Right atrium auricular region (tissue), 2 donors: ENCODE measurements around the gene FAM124A. TPM values are rescaled to one million over a fixed set of nuclear protein-coding genes. Genes with fewer than 3 reads are reported as not detected.

ENCODE experiments used
- DNase-seq: peaks from one replicate; pipeline ENCODE4 v3.0.0-alpha.2; 2019; ENCODE audit warnings: low spot score
- H3K27ac ChIP-seq, 2 donors: fragments of 200-600 bp; sonication (generic); 1 replicate in 1 of 2; 2 replicates in 1 of 2; pipeline ENCODE4 v1.5.1; 2016 to 2019
- H3K27me3 ChIP-seq, 2 donors: fragments of 200-600 bp; sonication (generic); one replicate each; pipeline versions ENCODE4 v1.5.1 to v1.6.0; 2017 to 2019
- H3K36me3 ChIP-seq: fragments of 200-600 bp; sonication (generic); one replicate; pipeline ENCODE4 v1.5.1; 2016
- H3K4me1 ChIP-seq, 2 donors: fragments of 200-600 bp; sonication (generic); one replicate each; pipeline versions ENCODE4 v1.5.1 to v1.6.0; 2017 to 2019
- H3K4me3 ChIP-seq, 2 donors: fragments of 200-600 bp; sonication (generic); 1 replicate in 1 of 2; 2 replicates in 1 of 2; pipeline ENCODE4 v1.5.1; 2017 to 2019; ENCODE audit warnings: mild to moderate bottlenecking in 1 of 2, moderate library complexity in 1 of 2
- H3K9me3 ChIP-seq, 2 donors: fragments of 200-600 bp; sonication (generic); one replicate each; pipeline ENCODE4 v1.5.1; 2019
- total RNA-seq, 2 donors: library from RNA; depleted of rRNA; stranded (reverse); fragments of >200 nt; gene quantifications; one replicate each; pipeline ENCODE4 v1.1.0, GENCODE V29; 2016
- TF ChIP-seq, protein P1 (sequence below), 2 donors: fragments of 200-600 bp; sonication (generic); IDR thresholded peaks; one replicate each; pipeline ENCODE4 v1.5.1; 2019; ENCODE audit warnings: antibody characterized with exemption in 2 of 2

FAM124A gene
- total RNA-seq, 2 donors from 2014 or later: 8.0 to 8.6 TPM

DNA sequence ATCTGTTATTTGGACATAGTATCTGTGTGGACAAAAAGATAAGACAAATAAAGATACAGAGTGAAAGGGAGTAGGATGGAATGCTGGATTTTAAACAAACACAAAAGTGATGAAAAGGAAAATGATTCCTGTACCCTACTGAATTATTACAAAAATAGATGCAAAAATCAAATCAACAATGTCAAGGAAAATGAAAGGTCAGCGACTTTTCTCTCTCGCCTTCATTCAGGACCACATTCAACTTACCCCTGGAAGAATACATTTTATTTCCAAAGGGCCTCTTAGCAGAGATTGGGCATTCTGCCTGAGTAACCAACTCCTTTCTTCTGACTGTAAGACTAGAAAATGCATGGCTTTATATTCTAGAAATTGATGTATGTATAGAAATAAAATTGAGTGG, 28.8 kb upstream of the FAM124A start:
- H3K4me3 ChIP-seq: no peak overlapping the region
- H3K36me3 ChIP-seq: no peaks in the 10 kb centered on the region
- DNase-seq: no peak
- H3K27me3 ChIP-seq: no peaks in the 10 kb centered on the region
- TF ChIP-seq, protein P1, sequence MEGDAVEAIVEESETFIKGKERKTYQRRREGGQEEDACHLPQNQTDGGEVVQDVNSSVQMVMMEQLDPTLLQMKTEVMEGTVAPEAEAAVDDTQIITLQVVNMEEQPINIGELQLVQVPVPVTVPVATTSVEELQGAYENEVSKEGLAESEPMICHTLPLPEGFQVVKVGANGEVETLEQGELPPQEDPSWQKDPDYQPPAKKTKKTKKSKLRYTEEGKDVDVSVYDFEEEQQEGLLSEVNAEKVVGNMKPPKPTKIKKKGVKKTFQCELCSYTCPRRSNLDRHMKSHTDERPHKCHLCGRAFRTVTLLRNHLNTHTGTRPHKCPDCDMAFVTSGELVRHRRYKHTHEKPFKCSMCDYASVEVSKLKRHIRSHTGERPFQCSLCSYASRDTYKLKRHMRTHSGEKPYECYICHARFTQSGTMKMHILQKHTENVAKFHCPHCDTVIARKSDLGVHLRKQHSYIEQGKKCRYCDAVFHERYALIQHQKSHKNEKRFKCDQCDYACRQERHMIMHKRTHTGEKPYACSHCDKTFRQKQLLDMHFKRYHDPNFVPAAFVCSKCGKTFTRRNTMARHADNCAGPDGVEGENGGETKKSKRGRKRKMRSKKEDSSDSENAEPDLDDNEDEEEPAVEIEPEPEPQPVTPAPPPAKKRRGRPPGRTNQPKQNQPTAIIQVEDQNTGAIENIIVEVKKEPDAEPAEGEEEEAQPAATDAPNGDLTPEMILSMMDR (IDR thresholded peaks at IDR 0.05): no peak
- H3K4me1 ChIP-seq: no peaks in the 10 kb centered on the region
- no peaks in the 10 kb centered on the region for H3K9me3 ChIP-seq
- no peak overlapping the region for H3K27ac ChIP-seq

GRCh38 chr13:51194942-51195341, 27.3 kb upstream of the FAM124A start:
- H3K4me1 ChIP-seq: no peaks in the 10 kb centered on the region
- H3K4me3 ChIP-seq: no peak overlapping the region
- no peaks in the 10 kb centered on the region for H3K9me3 ChIP-seq
- TF ChIP-seq, protein P1 (IDR thresholded peaks at IDR 0.05): no peak
- no peak for DNase-seq
- H3K36me3 ChIP-seq: no peaks in the 10 kb centered on the region
- H3K27ac ChIP-seq: no peak overlapping the region
- H3K27me3 ChIP-seq: no peaks in the 10 kb centered on the region

DNA sequence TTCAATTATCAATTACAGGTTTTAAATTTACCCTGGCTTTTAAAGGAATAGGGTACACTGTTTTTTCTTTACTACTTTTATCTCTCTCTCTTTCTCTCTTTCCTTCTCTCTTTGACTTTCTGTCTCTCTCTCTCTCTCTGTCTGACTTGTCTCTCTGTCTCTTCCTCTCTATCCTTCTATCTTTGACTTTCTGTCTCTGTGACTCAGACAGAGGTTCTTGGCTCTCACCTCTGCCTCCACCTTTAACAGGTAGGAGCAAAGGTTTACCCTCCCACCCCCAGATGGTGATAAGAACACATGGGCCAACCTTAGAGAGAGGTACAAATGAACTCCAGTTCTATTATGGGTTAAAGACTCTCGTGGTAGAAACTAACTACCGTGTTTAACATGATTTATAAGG, 20.3 kb upstream of the FAM124A start:
- Histone ChIP-seq H3K36me3 (no peaks in the 10 kb centered on the region), H3K27me3 (no peaks in the 10 kb centered on the region), H3K4me3 (no peak overlapping the region), H3K27ac (no peak overlapping the region), H3K9me3 (no peaks in the 10 kb centered on the region), H3K4me1 (no peaks in the 10 kb centered on the region)
- TF ChIP-seq, protein P1 (IDR thresholded peaks at IDR 0.05): no peak
- no peak for DNase-seq

- Histone ChIP-seq H3K36me3 (no peaks in the 10 kb centered on the region), H3K4me1 (no peaks in the 10 kb centered on the region), H3K27me3 (no peaks in the 10 kb centered on the region), H3K27ac (no peak overlapping the region), H3K4me3 (no peak overlapping the region), H3K9me3 (no peaks in the 10 kb centered on the region)
- TF ChIP-seq, protein P1 (IDR thresholded peaks at IDR 0.05): no peak
- DNase-seq: no peak
These were observed 19.6 kb upstream of the FAM124A start for GRCh38 chr13:51202477-51203046.

DNA sequence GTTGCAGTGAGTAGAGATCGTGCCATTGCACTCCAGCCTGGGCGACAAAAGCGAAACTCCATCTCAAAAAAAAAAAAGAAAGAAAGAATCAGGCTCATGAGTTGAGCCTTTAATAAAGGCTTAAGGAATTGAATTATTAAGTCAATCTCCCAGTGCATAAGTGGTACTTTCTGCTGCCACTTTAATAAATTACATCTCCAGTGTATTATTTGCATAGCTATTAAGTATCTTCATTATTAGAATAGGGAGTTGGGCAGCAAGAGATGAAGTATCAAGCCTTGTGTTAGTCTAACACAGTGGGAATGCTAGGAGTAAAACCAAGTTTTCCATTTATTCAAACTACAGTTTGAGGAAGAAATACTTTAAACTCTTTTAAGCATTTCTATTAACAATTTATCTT, 15.6 kb upstream of the FAM124A start:
- Histone ChIP-seq H3K4me3 (no peak overlapping the region), H3K36me3 (no peaks in the 10 kb centered on the region), H3K9me3 (no peaks in the 10 kb centered on the region), H3K27ac (no peak overlapping the region), H3K4me1 (no peaks in the 10 kb centered on the region), H3K27me3 (no peaks in the 10 kb centered on the region)
- TF ChIP-seq, protein P1 (IDR thresholded peaks at IDR 0.05): no peak
- DNase-seq: no peak

DNA sequence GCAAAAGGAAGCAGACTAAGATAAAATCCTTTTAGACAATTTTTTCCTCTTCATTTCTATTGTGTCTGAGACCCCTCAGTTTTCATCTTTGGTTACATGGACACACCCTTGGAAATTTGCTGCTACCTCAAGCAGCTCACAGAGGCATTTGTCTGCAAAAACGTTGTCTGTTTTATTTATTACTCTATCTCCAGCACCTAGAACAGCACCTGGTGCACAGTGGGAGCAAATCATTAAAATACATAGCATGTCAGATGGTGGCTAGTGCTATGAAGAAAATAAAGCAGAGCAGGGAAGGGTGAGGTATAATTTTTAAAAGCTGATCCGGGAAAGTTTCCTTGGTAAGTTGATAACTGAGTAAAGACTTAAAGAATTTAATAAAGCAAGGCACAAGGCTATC, 14.3 kb upstream of the FAM124A start:
- TF ChIP-seq, protein P1 (IDR thresholded peaks at IDR 0.05): no peak
- no peaks in the 10 kb centered on the region for H3K27me3 ChIP-seq
- no peaks in the 10 kb centered on the region for H3K9me3 ChIP-seq
- no peaks in the 10 kb centered on the region for H3K36me3 ChIP-seq
- no peaks in the 10 kb centered on the region for H3K4me1 ChIP-seq
- no peak for DNase-seq
- no peak overlapping the region for H3K27ac ChIP-seq
- H3K4me3 ChIP-seq: no peak overlapping the region
